ENCODE measurements around the gene ELK4. TPM values are rescaled to one million over a fixed set of nuclear protein-coding genes. Genes with fewer than 3 reads are reported as not detected.

Gene ELK4
- polyA plus RNA-seq, 3 donors: 1.4 to 9.0 (median 2.6) TPM

DNA sequence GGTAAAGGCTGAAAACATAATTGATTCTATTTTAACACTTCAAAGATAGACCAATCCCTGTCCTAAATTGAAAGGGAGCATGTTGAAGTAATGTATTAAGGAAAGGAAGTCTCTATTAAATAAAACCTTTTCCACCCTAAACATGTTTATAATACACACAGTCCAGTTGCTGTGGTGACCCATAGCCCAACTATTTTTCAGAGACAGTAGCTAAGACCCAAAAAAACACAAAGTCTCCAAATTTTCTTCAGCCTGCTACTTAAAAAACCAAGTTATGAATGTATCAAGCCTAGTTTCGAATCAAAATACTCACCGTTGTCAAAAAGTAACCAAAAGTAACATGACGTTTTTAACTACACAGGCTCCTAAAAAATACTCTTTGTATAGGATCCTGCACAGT, 1.6 kb downstream of the ELK4 start:
- Mint-ChIP-seq H3K4me3 (peak overlapping the region; percentile 98 to 100), H3K9me3 (no peaks in the 10 kb centered on the region), H3K36me3 (peaks cover 0 to 3% of the 10 kb centered on the region in 2 donors), H3K4me1 (peaks cover 53% of the 10 kb centered on the region), H3K27me3 (ENCODE audit: low read depth in 3 of 3) (peaks cover 0 to 3% (median 0%) of the 10 kb centered on the region in 3 donors), H3K27ac (peak overlapping the region; percentile 94 to 99 (median 97))
- H3K4me1 ChIP-seq (ENCODE audit: control insufficient read depth in 1 of 2, insufficient read depth in 2 of 2, low read length in 2 of 2): peaks cover 29 to 41% of the 10 kb centered on the region in 2 donors
- peaks cover 60% of the 10 kb centered on the region for H3K79me2 ChIP-seq (ENCODE audit: insufficient read depth, low read length)
- H4K20me1 ChIP-seq (ENCODE audit: insufficient read depth, low read length): peaks cover 12% of the 10 kb centered on the region
- no peaks in the 10 kb centered on the region for H3K27me3 ChIP-seq (ENCODE audit: control insufficient read depth in 2 of 2, insufficient read depth in 2 of 2, low read length in 2 of 2)
- intact Hi-C loops (cut with micrococcal nuclease): loop anchor here in 1 of 2 donors (5.0 to 10.0 kb wide), 2 partner anchors 38 to 105 kb away; no protein-coding TSS in a partner anchor
- H3K36me3 ChIP-seq (replicated peaks in 1 of 2; ENCODE audit: control insufficient read depth in 1 of 2, insufficient read depth in 2 of 2, low read length in 2 of 2): no peaks in the 10 kb centered on the region
- H3K9me3 ChIP-seq (replicated peaks in 1 of 2; ENCODE audit: control insufficient read depth in 1 of 2, insufficient read depth in 1 of 2, low read length in 2 of 2): no peaks in the 10 kb centered on the region
- TF ChIP-seq, protein P1, sequence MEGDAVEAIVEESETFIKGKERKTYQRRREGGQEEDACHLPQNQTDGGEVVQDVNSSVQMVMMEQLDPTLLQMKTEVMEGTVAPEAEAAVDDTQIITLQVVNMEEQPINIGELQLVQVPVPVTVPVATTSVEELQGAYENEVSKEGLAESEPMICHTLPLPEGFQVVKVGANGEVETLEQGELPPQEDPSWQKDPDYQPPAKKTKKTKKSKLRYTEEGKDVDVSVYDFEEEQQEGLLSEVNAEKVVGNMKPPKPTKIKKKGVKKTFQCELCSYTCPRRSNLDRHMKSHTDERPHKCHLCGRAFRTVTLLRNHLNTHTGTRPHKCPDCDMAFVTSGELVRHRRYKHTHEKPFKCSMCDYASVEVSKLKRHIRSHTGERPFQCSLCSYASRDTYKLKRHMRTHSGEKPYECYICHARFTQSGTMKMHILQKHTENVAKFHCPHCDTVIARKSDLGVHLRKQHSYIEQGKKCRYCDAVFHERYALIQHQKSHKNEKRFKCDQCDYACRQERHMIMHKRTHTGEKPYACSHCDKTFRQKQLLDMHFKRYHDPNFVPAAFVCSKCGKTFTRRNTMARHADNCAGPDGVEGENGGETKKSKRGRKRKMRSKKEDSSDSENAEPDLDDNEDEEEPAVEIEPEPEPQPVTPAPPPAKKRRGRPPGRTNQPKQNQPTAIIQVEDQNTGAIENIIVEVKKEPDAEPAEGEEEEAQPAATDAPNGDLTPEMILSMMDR (IDR thresholded peaks at IDR 0.05): no peak
- H2AFZ ChIP-seq (ENCODE audit: insufficient read depth, low read depth, low read length, poor library complexity, severe bottlenecking): no peak overlapping the region
- DNase-seq: no peak
- H3K4me2 ChIP-seq (replicated peaks; ENCODE audit: extremely low read depth, low read length, poor library complexity, severe bottlenecking): peak overlapping the region; percentile 97
- WGBS (ENCODE audit: insufficient coverage): 29% methylated on average over 3 of the region's 3 CpGs
- H3K9ac ChIP-seq (ENCODE audit: insufficient read depth, low read length, poor library complexity, severe bottlenecking): peak overlapping the region; percentile 87
- H3K27ac ChIP-seq (ENCODE audit: low read depth in 1 of 2, low read length in 2 of 2): peak overlapping the region in 1 of 2 donors; percentile 91
- H3K4me3 ChIP-seq (replicated peaks in 1 of 3; ENCODE audit: low read depth in 2 of 3, low read length in 3 of 3): peak overlapping the region; percentile 73 to 99 (median 91)

DNA sequence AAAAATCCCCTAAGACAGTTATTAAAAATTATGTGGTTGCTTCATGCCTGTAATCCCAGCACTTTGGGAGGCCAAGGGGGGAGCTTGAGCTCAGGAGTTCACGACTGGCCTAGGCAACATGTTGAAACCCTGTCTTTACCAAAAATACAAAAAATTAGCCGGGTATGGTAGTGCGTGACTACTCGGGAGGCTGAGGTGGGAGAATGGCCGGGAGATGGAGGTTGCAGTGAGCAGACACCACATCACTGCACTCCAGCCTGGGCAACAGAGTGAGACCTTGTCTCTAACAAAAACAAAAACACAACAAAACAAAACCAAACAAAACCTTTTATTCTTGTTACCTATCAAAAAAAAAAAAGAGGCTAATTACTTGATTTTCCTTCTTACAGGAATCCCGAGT, 2.1 kb downstream of the ELK4 start:
- no peaks in the 10 kb centered on the region for H3K36me3 ChIP-seq (replicated peaks in 1 of 2; ENCODE audit: control insufficient read depth in 1 of 2, insufficient read depth in 2 of 2, low read length in 2 of 2)
- peaks cover 16% of the 10 kb centered on the region for H4K20me1 ChIP-seq (ENCODE audit: insufficient read depth, low read length)
- Mint-ChIP-seq H3K27me3 (ENCODE audit: low read depth in 3 of 3) (peaks cover 0 to 3% (median 0%) of the 10 kb centered on the region in 3 donors), H3K4me1 (peaks cover 53% of the 10 kb centered on the region), H3K4me3 (peak overlapping the region in 1 of 2 donors; percentile 34), H3K36me3 (peaks cover 0 to 7% of the 10 kb centered on the region in 2 donors), H3K27ac (peak overlapping the region in 3 of 7 donors; percentile 25 to 94 (median 27)), H3K9me3 (no peaks in the 10 kb centered on the region)
- H3K27ac ChIP-seq (ENCODE audit: low read depth in 1 of 2, low read length in 2 of 2): no peak overlapping the region
- H3K9ac ChIP-seq (ENCODE audit: insufficient read depth, low read length, poor library complexity, severe bottlenecking): no peak overlapping the region
- peaks cover 65% of the 10 kb centered on the region for H3K79me2 ChIP-seq (ENCODE audit: insufficient read depth, low read length)
- TF ChIP-seq, protein P1 (IDR thresholded peaks at IDR 0.05): no peak
- H3K4me1 ChIP-seq (ENCODE audit: control insufficient read depth in 1 of 2, insufficient read depth in 2 of 2, low read length in 2 of 2): peaks cover 29 to 42% of the 10 kb centered on the region in 2 donors
- no peak for DNase-seq
- no peak overlapping the region for H3K4me2 ChIP-seq (replicated peaks; ENCODE audit: extremely low read depth, low read length, poor library complexity, severe bottlenecking)
- no CpG with 5 or more reads among the region's 6 CpGs for WGBS (ENCODE audit: insufficient coverage)
- no peaks in the 10 kb centered on the region for H3K9me3 ChIP-seq (replicated peaks in 1 of 2; ENCODE audit: control insufficient read depth in 1 of 2, insufficient read depth in 1 of 2, low read length in 2 of 2)
- no peak overlapping the region for H3K4me3 ChIP-seq (replicated peaks in 1 of 3; ENCODE audit: low read depth in 2 of 3, low read length in 3 of 3)
- intact Hi-C loops (cut with micrococcal nuclease): loop anchor here in 1 of 2 donors (5.0 to 10.0 kb wide), 2 partner anchors 37 to 105 kb away; no protein-coding TSS in a partner anchor
- H2AFZ ChIP-seq (ENCODE audit: insufficient read depth, low read depth, low read length, poor library complexity, severe bottlenecking): no peak overlapping the region
- H3K27me3 ChIP-seq (ENCODE audit: control insufficient read depth in 2 of 2, insufficient read depth in 2 of 2, low read length in 2 of 2): no peaks in the 10 kb centered on the region

Measured in CD14-positive monocyte (primary cell).